Stimulated activated effector memory CD8-positive, alpha-beta T cell treated with anti-CD3 and anti-CD28 coated beads, Interleukin-12 subunit alpha, Interleukin-12 subunit beta, amount 100 ng/mL, for 72 hours (primary cell): ENCODE data around the gene RNASEH2B.

Experiments
- ATAC-seq: fragments of 150-1000 bp; cut with Tn5 transposase; 2 replicates; pipeline ENCODE4 v1.10.0; 2021
- DNase-seq, 2 donors: peaks; one replicate each; pipeline ENCODE4 v3.0.0; 2021 to 2022; ENCODE audit warnings: low spot score in 2 of 2
- H3K27ac Mint-ChIP-seq: one replicate; pipeline ENCODE4 v1.8.0; 2022; ENCODE audit warnings: mild to moderate bottlenecking, mixed read lengths
- H3K36me3 Mint-ChIP-seq: one replicate; pipeline ENCODE4 v1.8.0; 2022; ENCODE audit warnings: mild to moderate bottlenecking, mixed read lengths
- H3K4me1 Mint-ChIP-seq: one replicate; pipeline ENCODE4 v1.8.0; 2022; ENCODE audit warnings: mixed read lengths
- H3K4me3 Mint-ChIP-seq: one replicate; pipeline ENCODE4 v1.8.0; 2022; ENCODE audit warnings: mild to moderate bottlenecking, mixed read lengths
- H3K9me3 Mint-ChIP-seq: one replicate; pipeline ENCODE4 v1.8.0; 2022; ENCODE audit warnings: mixed read lengths

RNASEH2B gene

GRCh38 chr13:50893211-50893852 lies 16.3 kb upstream of the RNASEH2B start:
- DNase-seq (no peak), ATAC-seq (peak; percentile 97)
- peaks cover 39% of the 10 kb centered on the region for H3K4me1 Mint-ChIP-seq
- peak overlapping the region; percentile 69 for H3K4me3 Mint-ChIP-seq
- H3K36me3 Mint-ChIP-seq: no peaks in the 10 kb centered on the region
- H3K27ac Mint-ChIP-seq: peak overlapping the region; percentile 74
- no peaks in the 10 kb centered on the region for H3K9me3 Mint-ChIP-seq

- H3K9me3 Mint-ChIP-seq: no peaks in the 10 kb centered on the region
- H3K27ac Mint-ChIP-seq: peak overlapping the region; percentile 74
- H3K4me1 Mint-ChIP-seq: peaks cover 39% of the 10 kb centered on the region
- no peaks in the 10 kb centered on the region for H3K36me3 Mint-ChIP-seq
- DNase-seq (no peak), ATAC-seq (no peak)
- H3K4me3 Mint-ChIP-seq: no peak overlapping the region
These were observed 15.6 kb upstream of the RNASEH2B start for GRCh38 chr13:50894012-50894411.

- H3K4me3 Mint-ChIP-seq: no peak overlapping the region
- DNase-seq (no peak), ATAC-seq (no peak)
- no peaks in the 10 kb centered on the region for H3K9me3 Mint-ChIP-seq
- H3K4me1 Mint-ChIP-seq: peaks cover 39% of the 10 kb centered on the region
- peak overlapping the region; percentile 74 for H3K27ac Mint-ChIP-seq
- no peaks in the 10 kb centered on the region for H3K36me3 Mint-ChIP-seq
These were observed 15.1 kb upstream of the RNASEH2B start for GRCh38 chr13:50894504-50894903.

GRCh38 chr13:50898338-50898737 lies 11.3 kb upstream of the RNASEH2B start:
- ATAC-seq (no peak), DNase-seq (no peak)
- Mint-ChIP-seq H3K27ac (no peak overlapping the region), H3K4me1 (peaks cover 15% of the 10 kb centered on the region), H3K4me3 (no peak overlapping the region), H3K9me3 (no peaks in the 10 kb centered on the region), H3K36me3 (no peaks in the 10 kb centered on the region)

- Mint-ChIP-seq H3K9me3 (no peaks in the 10 kb centered on the region), H3K4me1 (no peaks in the 10 kb centered on the region), H3K36me3 (no peaks in the 10 kb centered on the region), H3K27ac (no peak overlapping the region), H3K4me3 (no peak overlapping the region)
- ATAC-seq (no peak), DNase-seq (no peak)
These were observed 7.9 kb upstream of the RNASEH2B start for GRCh38 chr13:50901701-50902100.

- H3K9me3 Mint-ChIP-seq: no peaks in the 10 kb centered on the region
- no peak overlapping the region for H3K4me3 Mint-ChIP-seq
- ATAC-seq (no peak), DNase-seq (no peak)
- no peaks in the 10 kb centered on the region for H3K4me1 Mint-ChIP-seq
- no peaks in the 10 kb centered on the region for H3K36me3 Mint-ChIP-seq
- H3K27ac Mint-ChIP-seq: no peak overlapping the region
These were observed 4.3 kb upstream of the RNASEH2B start for GRCh38 chr13:50905256-50905655.

GRCh38 chr13:50907781-50908180 lies 1.8 kb upstream of the RNASEH2B start:
- no peak overlapping the region for H3K4me3 Mint-ChIP-seq
- no peak for DNase-seq
- peaks cover 5% of the 10 kb centered on the region for H3K36me3 Mint-ChIP-seq
- no peak for ATAC-seq
- H3K27ac Mint-ChIP-seq: no peak overlapping the region
- H3K4me1 Mint-ChIP-seq: peaks cover 23% of the 10 kb centered on the region
- H3K9me3 Mint-ChIP-seq: no peaks in the 10 kb centered on the region

- DNase-seq (no peak), ATAC-seq (no peak)
- peaks cover 23% of the 10 kb centered on the region for H3K4me1 Mint-ChIP-seq
- H3K36me3 Mint-ChIP-seq: peaks cover 5% of the 10 kb centered on the region
- H3K27ac Mint-ChIP-seq: no peak overlapping the region
- no peaks in the 10 kb centered on the region for H3K9me3 Mint-ChIP-seq
- no peak overlapping the region for H3K4me3 Mint-ChIP-seq
These were observed 1.2 kb upstream of the RNASEH2B start for GRCh38 chr13:50908371-50908770.

- Mint-ChIP-seq H3K4me3 (peak overlapping the region; percentile 86), H3K36me3 (peaks cover 5% of the 10 kb centered on the region), H3K27ac (peak overlapping the region; percentile 98), H3K9me3 (no peaks in the 10 kb centered on the region), H3K4me1 (peaks cover 35% of the 10 kb centered on the region)
- DNase-seq: no peak
- ATAC-seq: no peak
These were observed 854 bp downstream of the RNASEH2B start for GRCh38 chr13:50910485-50910805.

GRCh38 chr13:50911081-50911631 lies 1.6 kb downstream of the RNASEH2B start:
- peak overlapping the region; percentile 98 for H3K27ac Mint-ChIP-seq
- DNase-seq: no peak

GRCh38 chr13:50911937-50912795 lies 2.6 kb downstream of the RNASEH2B start:
- DNase-seq (peak; percentile 87 to 96), ATAC-seq (peak; percentile 73)
- no peaks in the 10 kb centered on the region for H3K9me3 Mint-ChIP-seq
- peaks cover 51% of the 10 kb centered on the region for H3K4me1 Mint-ChIP-seq
- H3K36me3 Mint-ChIP-seq: peaks cover 5% of the 10 kb centered on the region
- H3K27ac Mint-ChIP-seq: peak overlapping the region; percentile 98
- H3K4me3 Mint-ChIP-seq: peak overlapping the region; percentile 86

More at GRCh38 chr13:50911081-50911631, 1.6 kb downstream of the RNASEH2B start:
- Mint-ChIP-seq H3K4me1 (peaks cover 40% of the 10 kb centered on the region), H3K9me3 (no peaks in the 10 kb centered on the region), H3K36me3 (peaks cover 5% of the 10 kb centered on the region), H3K4me3 (peak overlapping the region; percentile 86)
- no peak for ATAC-seq

- peaks cover 5% of the 10 kb centered on the region for H3K36me3 Mint-ChIP-seq
- H3K4me3 Mint-ChIP-seq: no peak overlapping the region
These were observed 3.3 kb downstream of the RNASEH2B start for GRCh38 chr13:50912851-50913250.

GRCh38 chr13:50914176-50914700 lies 4.6 kb downstream of the RNASEH2B start:
- no peak for ATAC-seq
- H3K4me3 Mint-ChIP-seq: no peak overlapping the region
- no peaks in the 10 kb centered on the region for H3K9me3 Mint-ChIP-seq
- H3K27ac Mint-ChIP-seq: peak overlapping the region; percentile 32
- DNase-seq: no peak
- peaks cover 5% of the 10 kb centered on the region for H3K36me3 Mint-ChIP-seq
- H3K4me1 Mint-ChIP-seq: peaks cover 68% of the 10 kb centered on the region

More at GRCh38 chr13:50912851-50913250, 3.3 kb downstream of the RNASEH2B start:
- Mint-ChIP-seq H3K27ac (no peak overlapping the region), H3K4me1 (peaks cover 57% of the 10 kb centered on the region), H3K9me3 (no peaks in the 10 kb centered on the region)
- ATAC-seq (no peak), DNase-seq (no peak)

GRCh38 chr13:50914848-50915247 lies 5.3 kb downstream of the RNASEH2B start:
- H3K4me3 Mint-ChIP-seq: peak overlapping the region; percentile 8
- DNase-seq: no peak
- peaks cover 5% of the 10 kb centered on the region for H3K36me3 Mint-ChIP-seq
- H3K9me3 Mint-ChIP-seq: no peaks in the 10 kb centered on the region
- H3K27ac Mint-ChIP-seq: peak overlapping the region; percentile 32
- ATAC-seq: peak; percentile 82
- peaks cover 74% of the 10 kb centered on the region for H3K4me1 Mint-ChIP-seq

- ATAC-seq: peak; percentile 35
These were observed 6.0 kb downstream of the RNASEH2B start for GRCh38 chr13:50915565-50915964.

More at GRCh38 chr13:50915565-50915964, 6.0 kb downstream of the RNASEH2B start:
- H3K27ac Mint-ChIP-seq: peak overlapping the region; percentile 32
- DNase-seq: no peak
- H3K4me3 Mint-ChIP-seq: peak overlapping the region; percentile 8
- peaks cover 71% of the 10 kb centered on the region for H3K4me1 Mint-ChIP-seq
- peaks cover 5% of the 10 kb centered on the region for H3K36me3 Mint-ChIP-seq
- H3K9me3 Mint-ChIP-seq: no peaks in the 10 kb centered on the region
